Fibroblast of skin of scalp (primary cell): ENCODE data around the gene SRPK3.

Experiments used
- DNase-seq: peaks from one replicate; pipeline ENCODE4 v3.0.0-alpha.2; 2013

Gene SRPK3

DNA sequence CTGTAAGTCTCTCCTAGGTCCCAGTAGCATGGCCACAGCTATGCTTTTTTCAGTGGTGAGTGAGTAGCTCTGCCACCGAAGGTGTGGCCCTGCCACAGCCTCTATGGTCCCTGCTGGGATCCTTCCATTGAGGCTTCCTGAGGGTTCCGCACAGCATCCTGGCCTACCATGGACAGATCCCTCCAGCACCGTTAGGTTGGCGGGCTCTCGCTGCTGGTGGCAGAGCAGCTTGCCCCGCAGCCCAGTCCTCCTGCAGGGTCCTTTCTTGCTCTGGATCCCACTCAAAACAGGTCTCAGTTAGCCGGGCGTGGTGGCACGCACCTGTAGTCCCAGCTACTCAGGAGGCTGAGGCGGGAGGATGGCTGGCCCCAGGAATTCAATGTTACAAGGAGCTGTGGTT, 51.9 kb downstream of the SRPK3 start:
- no peak for DNase-seq
